Activated CD8-positive, alpha-beta memory T cell treated with anti-CD3 and anti-CD28 coated beads, Interleukin-2, amount 50 U/mL, for 4 hours (primary cell): ENCODE data around the gene MRPS34.

ENCODE experiments used
- DNase-seq: peaks from one replicate; pipeline ENCODE4 v3.0.0-alpha.2; 2020

Gene MRPS34

DNA sequence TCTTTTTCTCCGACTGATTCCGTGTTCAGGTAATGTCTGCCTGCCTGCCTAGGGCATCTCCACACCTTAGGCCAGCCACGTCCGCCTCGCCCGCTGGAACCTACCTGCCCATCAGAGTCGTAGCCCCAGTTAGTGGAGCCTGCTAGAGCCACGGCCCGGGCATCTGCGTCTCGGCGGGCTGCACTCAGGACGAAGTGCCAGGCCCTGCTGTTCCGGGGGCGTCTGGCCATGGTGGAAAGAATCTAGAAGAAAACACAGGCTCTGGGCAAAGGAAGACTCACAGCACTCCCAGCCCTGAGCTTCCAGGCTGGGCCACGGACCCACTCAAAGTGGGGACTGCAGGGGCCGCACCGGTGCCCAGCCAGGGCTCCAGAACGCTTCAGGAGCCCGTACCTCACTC, 8.3 kb upstream of the MRPS34 start:
- DNase-seq: no peak

DNA sequence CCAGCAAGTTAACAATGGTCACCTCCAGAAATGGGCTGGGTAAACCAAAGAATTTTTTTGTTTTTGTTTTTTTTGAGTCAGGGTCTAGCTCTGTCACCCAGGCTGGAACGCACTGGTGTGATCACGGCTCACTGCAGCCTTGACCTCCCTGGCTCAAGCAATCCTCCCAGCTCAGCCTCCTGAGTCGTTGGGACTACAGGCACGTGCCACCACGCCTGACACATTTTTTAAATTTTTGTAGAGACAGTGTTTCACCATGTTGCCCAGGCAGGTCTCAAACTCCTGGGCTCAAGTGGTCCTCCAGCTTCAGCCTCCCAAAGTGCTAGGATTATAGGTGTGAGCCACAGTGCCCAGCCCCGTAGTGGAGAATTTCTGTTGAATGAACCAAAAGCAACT, 7.7 kb upstream of the MRPS34 start:
- no peak for DNase-seq

DNA sequence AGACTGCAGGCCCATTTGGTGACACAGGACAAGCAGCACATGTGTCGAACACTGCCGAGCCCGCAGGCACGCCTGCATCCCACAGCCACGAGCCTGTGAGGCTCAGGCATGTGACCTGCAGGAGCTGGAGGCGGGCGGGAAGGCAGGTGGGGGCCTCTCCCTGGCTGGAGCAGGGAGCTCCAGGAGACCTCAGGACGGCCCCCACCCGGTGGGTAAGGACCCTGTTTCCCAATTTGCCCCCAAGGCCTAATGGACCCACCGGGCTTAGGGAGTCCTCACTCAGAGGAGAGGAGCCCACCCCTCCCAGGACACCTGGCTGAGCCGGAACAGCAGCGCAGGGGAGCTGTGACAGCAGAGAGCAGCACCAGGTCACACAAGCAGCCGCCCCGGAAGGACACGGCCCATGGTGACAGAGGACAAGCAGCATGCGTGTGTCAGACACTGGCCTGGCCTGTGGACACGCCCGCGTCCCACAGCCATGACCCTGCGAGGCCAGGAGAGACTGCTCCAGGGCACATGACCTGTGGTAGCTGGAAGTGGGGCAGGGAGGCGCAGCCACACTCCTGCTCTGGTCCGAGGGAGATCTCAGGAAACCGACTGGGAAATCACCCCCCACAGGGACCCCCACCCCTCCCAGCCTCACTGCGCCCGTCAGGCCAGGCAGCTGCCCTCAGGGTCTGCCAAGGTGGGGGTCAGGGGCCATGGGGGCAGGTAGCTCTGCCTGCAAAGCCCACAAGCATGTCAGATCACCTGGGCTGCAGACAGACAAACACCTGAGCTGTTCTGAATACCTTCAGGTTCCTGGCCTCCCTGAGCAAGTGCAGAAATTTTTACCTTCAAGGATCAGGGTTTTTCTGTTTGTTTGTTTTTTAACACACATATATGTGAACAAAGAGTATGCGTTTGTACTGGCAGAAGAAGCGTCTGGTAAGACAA, 7.1 kb upstream of the MRPS34 start:
- DNase-seq: no peak

DNA sequence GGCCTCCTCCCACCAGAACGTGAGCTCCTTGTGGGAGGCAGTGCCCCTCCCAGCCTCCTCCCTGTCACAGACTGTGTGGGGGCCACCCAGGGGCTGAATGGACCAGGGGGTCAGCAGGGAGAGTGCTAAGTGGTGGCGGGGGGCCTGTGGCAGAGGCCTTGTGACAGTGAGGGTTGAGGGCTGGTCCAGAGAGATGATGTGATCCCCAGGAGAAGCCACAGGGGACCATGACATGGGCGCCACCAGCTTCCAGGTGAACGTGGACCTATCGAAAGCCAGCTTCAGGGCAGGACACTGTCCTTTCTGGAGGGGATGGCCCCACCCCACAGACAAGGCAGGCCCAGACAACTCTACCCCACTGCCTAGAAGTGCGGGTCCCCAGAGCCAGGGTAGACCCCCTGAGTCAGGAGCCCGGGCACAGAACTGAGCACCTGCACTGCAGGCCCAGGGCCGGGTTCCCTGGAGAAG, 6.3 kb upstream of the MRPS34 start:
- DNase-seq: no peak

DNA sequence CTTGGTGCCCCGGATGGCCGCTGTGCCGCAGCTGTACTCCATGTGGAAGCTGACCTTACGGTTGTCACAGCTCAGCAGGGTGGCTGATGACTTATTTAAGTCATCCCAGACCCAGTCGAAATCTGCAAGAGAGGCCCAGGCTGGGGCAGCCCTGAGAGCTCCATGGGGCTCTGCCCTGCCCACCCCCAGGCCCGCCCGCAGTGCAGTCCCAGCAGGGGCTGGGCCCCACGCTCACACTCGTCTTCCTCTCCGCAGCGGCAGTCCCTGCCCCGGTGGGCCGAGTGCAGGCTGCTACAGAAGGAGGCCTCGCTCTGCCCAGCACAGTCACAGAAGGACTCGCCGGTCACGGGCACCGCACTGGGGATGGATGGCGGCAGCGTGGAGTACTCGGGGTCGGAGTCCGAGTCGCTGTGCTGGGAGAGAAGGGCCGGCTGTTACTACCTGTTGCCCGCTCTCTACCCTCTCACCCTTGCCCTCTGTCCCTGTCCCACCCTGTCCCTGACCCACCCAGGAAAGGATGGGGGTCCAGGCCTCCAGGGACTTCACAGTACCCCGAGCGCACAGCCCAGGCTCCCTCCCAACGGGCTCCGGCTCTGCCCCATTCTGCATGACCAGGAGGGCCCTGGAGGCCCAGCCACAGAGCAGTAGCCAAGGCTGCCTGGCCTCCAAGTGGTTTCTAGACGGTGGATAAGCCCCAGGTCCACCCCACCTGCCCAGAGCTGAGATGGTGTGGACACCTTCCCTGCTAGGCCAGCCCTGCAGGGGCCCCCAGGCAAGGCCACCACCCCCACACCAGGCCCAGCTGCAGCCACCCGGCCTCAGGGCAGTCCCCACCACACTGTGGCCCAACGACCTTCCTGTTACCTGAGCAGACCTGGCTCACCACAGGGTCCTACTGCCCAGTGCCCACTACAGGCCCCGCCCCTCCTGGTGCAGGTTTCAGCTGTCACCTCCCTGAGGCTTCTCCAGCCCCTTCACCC, 5.6 kb upstream of the MRPS34 start:
- DNase-seq: no peak

DNA sequence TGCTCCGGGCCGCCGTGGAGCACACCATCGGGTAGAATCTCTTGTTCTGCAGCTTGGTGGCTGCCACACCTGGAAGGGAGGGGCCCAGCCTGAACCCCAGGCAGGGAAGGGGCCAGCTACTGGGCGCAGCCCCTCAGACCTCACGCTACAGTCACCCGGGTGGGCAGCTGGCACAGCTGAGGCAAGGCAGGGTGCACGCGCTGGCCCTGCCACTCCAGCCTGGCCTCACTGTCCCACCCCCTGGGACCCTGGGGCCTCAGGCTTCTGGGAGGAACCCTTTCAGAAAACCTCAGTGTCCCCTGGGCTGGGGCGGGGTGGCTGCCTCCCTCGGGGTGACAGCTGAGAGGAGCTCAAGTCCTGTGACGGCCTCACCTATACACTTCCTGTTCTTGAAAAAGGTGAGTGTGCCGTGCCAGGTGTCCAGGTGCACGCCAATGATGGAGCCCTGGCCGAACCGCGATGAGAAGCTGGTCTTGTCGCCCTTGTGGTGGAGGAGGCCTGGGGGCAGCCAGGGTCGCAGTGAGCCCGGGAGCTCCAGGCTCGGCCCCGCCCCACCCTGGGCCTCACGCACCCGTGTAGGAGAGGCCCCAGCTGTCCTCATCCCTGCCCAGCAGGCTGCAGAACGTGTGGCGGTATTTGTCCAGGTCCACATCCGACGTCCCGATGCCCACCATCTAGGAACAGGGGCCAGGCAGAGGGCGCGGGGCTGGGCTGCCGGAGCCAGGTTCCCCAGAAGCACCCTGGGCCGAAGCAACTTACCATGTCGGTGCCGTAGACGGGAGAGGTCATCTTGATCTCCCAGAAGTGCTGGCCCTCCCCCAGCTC, 4.7 kb upstream of the MRPS34 start:
- DNase-seq: no peak

DNA sequence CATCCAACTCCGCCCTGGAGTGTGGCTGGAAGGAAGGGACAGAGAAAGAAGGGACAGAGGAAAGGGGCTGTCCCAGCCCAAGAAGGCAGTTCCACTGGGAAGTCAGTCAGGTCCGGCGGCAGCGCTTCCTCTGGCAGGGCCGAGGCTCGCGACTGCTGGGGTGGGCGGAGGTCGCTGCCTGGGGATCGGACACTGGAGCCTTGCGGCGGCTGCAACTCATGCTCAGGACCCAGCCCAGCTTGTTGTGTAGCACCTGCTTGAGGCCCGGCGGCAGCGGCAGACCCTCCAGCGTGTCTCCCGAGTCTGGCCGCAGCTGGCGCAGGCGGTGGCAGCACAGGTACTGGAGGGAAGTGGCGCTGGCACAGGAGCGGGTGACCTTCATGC, 4.0 kb upstream of the MRPS34 start:
- DNase-seq: no peak

DNA sequence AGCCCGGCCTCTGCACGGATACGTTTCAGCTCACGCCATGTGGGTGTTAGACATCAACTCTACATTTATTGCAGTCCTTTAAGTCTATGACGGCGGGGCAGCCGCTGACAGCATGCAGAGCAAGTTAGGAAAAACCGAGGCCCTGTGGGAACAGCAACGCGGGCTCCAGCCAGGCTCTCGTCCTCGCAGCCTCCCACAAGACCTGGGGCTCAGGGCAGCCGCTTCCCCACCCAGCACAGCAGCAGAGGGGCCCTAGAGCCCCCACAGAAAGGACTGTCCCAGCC, 3.7 kb upstream of the MRPS34 start:
- no peak for DNase-seq

DNA sequence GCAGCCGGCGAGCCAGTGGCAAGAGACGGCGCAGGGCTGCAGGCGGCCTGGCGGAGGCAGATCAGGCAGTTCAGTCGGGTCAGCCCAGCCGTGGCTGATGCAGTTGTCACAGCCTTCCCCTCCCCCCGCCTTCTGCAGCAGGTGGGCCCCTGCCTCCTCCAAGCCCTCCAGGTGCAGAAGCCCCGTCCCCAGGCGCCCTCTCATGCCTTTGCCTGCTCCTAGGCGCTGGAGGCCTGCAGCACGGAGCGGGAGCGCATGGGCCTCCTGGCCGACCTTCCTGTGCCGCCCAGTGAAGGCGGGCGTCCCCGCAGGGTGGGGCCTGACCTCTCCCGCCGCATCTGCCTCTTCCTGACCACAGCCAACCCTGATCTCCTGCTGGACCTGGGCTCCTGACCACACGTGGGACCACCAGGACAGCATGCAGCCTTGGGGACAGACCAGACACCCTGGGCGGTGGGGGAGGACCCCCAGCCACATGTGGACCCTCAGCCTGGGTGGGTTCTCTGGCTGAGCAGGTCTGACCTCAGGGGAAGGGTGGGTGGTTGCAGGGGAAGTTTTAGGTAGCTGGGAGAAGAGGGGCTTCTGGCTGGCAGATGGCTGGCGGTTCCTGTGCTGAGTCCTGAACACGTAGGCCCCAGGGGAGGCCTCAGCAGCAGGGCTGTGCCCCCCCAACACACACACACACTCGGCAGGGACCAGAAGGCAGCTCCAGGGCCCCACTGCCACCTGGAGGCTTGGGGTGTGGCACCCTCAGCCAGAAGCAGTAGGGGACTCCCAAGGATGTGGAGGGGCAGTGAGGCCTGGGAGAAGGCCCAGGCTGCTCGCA, 3.1 kb upstream of the MRPS34 start:
- no peak for DNase-seq

DNA sequence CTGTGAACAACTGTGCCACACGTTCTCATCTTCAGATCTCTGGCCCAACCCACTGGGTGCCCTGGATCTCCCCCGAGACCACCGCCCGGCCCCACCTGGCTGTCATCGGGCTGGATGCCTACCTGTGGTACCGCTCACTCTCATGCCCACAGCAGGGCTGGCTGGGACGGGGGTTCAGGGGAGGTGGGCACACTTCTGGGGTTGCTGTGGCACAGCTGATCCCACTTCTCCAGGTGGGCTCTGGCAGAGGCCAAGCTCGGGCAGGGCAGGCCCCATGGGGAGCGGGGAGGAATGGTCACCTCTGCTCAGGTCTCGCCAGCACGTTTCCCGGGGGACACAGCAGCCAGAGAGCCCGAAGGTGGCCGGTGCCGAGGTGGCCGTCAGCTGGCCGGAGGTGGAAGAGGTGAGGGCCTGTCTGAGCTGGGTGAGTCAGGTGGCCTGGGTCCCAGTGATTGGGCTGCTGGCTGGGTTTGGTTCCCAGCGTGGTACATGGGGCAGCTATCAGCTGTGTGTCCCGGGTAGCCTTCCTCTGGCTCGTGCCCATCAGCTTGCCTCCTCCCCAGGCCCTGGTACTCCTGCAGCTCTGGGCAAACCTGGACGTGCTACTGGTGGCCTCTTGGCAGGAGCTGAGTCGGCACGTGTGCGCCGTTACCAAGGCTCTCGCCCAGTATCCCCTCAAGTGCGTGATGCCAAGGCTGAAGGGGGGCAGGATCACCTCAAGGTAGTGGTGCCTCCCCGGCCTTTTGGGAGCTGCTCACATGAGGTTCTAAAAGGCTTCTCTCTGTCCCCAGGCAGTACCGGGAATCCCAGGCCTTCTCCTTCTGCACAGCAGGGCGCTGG, 2.3 kb upstream of the MRPS34 start:
- DNase-seq: no peak

DNA sequence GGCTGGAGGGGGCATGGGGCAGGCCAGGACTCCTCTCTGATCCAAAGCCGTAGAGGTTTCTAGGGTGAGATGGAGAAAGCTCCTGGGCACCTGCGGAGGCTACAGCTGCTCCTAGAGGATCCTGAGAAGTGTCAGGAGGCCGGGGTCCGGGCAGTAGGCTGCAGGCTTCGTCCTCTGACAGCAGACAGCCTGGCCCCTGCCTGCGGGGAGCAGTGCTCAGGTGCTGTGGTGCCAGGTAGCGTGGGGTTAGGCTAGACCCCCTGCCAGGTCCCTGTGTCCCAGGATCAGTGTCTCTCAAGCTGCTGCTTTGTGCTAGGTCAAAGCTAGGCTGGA, 1.5 kb upstream of the MRPS34 start:
- no peak for DNase-seq

DNA sequence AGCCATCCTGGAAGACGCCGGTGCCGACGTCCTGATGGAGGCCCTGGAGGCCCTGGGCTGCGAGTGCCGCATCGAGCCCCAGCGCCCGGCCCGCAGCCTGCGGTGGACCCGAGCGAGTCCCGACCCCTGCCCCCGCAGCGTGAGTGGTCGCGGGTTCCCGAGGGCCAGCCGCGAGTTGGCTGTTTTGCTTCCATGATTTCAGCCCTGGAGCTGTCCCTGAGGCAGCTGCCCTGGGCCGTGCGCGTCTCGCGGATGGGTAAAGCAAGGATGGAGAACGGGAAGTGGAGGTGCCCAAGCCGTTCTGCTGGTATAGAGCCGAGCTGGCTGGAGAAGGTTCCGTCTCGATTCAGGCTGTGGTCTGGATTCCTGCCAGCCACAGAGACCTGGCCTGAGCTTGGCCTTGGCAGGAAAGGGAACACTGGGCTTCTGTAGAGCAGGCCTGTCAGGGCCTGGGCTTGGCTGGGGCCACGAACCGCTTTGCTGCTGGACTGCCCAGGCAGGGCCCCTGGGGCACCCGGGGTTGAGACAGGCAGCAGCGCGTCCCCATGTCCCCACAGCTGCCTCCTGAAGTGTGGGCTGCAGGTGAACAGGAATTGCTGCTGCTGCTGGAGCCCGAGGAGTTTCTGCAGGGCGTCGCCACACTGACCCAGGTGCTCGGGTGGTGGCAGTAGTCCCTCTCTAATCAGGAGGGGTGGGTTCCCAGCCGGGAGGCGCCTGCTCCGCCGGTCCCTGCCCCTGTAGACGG, 941 bp upstream of the MRPS34 start:
- no peak for DNase-seq

DNA sequence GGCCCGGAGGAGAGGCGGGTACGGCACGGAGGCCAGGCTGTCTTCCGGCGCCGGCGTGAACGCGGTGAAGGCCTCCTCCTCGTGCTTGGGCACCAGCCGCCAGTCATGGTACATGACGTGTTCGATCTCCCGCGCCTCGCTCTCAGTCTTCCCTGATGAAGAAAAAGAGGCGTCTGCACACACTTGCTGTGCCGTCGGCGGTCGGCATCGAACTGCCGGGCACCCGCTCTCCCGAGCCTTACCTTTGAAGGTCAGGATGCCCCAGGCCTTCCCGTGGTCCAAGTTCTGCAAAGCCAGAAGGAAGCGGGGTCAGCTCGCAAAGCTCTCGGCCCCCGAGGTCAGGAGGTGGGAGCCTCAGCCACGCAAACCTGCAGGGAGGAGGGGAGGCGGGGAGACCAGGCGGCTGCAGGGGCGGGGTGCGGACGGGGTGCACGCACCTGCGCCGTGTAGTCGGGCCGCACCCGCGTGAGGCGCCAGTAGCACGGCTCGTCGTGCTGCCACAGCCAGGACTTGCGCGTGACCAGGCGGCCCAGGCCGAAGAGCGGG, 499 bp downstream of the MRPS34 start, which contains the start of gene EME2:
Gene EME2, plus strand, starts transcription at position 449 of the 546 bp plus-strand sequence. CDS start 418 bp downstream, outside the sequence.
- DNase-seq: peak; percentile 46

DNA sequence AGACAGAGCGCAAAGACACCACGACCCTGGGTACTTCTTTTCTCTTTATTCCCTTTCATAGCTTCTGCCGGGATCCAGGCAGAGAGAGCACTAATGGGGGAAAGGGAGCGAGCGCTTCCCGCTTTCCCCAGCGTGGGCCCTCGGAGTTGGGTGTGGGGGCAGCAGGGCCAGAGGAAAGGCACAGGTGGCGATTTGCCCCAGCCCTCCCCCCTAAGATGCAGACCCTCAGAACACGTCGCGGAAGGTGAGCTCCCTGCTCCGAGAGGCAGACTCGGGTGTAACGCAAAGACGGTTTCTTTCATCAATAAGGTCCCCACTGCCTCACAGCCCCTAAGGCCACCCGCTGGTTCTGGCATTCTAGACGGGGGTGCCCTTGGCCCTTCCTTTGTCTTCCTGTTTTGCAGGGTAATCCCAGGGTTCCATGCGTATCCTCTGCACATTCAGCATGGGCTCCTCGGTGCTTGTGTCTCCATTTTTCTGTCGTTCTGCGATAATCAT, 1.0 kb downstream of the MRPS34 start:
- DNase-seq: no peak

DNA sequence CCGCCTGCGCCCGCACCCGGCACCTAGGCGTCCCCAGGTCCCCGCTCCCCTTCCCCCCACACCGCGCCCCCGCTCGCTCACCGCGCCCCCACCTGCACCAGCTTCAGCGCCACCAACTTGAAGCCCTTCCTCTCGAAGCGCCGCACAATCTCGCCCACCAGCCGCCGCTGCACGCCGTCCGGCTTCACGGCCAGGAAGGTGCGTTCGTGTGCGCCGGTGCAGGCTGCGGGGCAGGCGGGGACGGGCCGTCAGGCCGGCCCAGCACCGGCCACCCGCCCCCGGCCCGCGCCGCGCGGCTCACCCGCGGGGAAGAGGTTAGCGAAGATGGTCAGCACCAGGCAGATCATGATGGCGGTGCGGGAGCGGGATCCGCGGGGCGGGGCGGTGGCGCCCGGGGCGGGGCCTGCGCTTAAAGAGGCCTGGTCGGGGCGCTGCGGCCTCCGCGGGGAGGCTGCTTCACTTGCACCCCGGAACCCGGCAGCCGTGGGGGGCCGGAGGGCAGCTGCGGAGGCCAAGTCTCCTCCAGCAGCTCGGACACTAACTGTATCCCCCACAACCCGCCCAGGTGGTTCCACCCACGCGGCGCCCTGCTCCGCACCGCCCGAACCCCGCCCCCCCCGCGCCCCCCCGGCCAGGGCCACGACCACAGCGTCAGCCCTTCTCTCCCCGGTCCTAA, 1.6 kb downstream of the MRPS34 start, which contains the start of gene NME3:
Gene NME3, minus strand, starts transcription at position 356 of the 676 bp plus-strand sequence. Its CDS starts 9 bp downstream, at position 347.
- peak; percentile 75 for DNase-seq

DNA sequence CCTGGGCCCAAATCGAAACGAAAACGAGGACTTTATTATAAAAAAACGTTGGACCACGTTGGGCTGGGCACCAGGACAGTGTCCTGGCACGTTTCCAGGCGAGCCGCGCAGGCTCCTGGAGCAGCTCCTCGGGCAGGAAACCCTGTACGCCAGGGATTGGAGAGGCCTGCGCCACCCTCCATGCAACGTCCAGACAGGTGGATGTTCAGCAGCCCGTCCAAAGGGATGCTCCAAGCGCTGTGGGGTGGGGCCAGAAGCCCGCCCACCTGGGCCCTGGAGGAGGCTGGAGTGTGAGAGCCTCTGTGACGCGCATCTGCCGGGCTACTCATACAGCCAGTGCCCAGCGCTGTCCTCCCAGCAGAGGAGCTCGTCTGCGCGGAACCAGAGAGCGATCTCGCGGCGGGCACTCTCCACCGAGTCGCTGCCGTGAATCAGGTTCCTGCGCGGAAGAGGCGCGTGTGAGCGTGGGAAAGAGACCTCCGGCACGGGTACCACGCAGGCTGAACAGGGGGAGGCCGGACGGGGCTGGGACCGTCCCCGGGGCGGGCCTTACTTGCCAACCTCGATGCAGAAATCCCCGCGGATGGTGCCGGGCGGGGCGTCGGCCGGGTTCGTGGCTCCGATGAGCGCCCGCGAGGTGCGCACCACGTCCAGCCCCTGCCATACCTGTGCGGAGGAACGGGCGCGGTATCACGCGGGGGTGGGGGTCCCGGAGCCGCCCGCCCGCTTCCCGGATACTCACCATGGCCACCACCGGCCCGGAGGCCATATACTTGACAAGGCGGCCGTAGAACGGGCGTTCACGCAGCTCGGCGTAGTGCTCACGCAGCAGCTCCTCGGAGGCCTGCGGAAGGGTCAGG, 2.4 kb downstream of the MRPS34 start:
- DNase-seq: peak; percentile 64

DNA sequence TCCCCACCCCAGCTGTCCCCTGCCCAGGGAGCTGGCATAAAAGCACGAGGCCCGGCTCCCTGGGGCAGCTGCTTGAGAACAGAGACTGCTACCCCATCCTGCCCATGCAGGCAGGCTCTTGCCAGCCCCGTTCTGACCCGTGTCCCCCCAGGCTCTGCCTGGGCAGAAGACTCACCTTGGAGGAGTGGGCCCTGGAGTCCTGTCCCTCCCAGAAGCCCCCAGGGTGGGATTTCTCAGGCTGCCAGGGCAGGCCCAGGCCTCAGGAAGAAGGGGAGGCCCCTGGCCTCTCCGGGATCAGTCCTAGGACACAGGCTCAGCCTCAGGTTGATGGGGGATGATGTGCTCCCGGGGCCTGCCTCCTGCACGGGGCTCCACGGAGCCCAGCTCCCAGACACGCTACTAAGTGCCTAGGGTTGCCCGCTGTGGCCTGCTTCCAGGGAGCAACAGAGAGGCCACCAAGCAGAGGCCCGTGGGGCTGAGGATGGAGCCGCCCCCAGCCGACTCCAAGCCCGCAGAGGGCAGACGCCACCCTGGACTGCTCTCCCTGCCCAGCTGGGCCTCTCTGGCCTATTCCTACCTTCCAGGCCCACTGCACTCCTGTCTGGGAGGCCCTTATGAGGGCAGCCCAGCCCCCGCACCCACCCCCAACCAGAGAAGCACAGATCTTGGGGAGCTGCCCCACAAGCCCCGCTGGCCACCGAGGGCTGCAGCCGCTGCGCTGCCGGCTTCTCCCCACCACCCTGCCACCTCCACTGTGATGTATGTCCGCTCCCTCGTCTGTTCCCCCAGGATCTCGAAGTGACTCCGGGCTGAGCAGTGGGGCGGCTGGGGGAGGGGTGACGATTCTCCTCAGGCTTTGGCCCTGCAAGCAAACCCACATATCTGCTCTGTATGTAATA, 3.3 kb downstream of the MRPS34 start:
- no peak for DNase-seq
